Astrocyte of the cerebellum (primary cell): ENCODE data around the gene CNIH2.

Experiments used
- DNase-seq: peaks from one replicate; pipeline ENCODE4 v3.0.0-alpha.2; 2011; ENCODE audit warnings: low read depth
- H3K4me3 ChIP-seq: 2 replicates; pipeline ENCODE4 v1.5.1; 2011; ENCODE audit warnings: mild to moderate bottlenecking, low read depth, low read length, moderate library complexity
- CTCF ChIP-seq: IDR thresholded peaks from 2 replicates; pipeline ENCODE4 v1.5.1; 2012; ENCODE audit warnings: low read length, low read depth, moderate library complexity, mild to moderate bottlenecking; ENCODE audit errors: missing control alignments
- in situ Hi-C: cut with HindIII; loops from 2 replicates; pipeline ENCODE4 v1.10.0; 2017; ENCODE audit warnings: low sequenced_read_pairs

Gene CNIH2

GRCh38 chr11:66279092-66279734, 1.2 kb downstream of the CNIH2 start:
- no peak for DNase-seq
- TF ChIP-seq CTCF: no peak
- H3K4me3 ChIP-seq: no peak overlapping the region
- in situ Hi-C loops: loop anchor here (10.0 kb wide), 1 partner anchor 56 kb away; the partner anchor contains the start of gene RIN1

- H3K4me3 ChIP-seq: no peak overlapping the region
- DNase-seq: no peak
- TF ChIP-seq CTCF: peak; percentile 2
- in situ Hi-C loops: loop anchor here (5.0 kb wide), 1 partner anchor 63 kb away; no protein-coding TSS in a partner anchor
Measured at GRCh38 chr11:66280428-66280827, 2.5 kb downstream of the CNIH2 start.

GRCh38 chr11:66281001-66281400, 3.0 kb downstream of the CNIH2 start:
- H3K4me3 ChIP-seq: no peak overlapping the region
- no peak for TF ChIP-seq CTCF
- no peak for DNase-seq
- in situ Hi-C loops: loop anchor here (5.0 kb wide), 1 partner anchor 64 kb away; no protein-coding TSS in a partner anchor

- no peak for TF ChIP-seq CTCF
- in situ Hi-C loops: loop anchor here (5.0 kb wide), 1 partner anchor 65 kb away; no protein-coding TSS in a partner anchor
- no peak overlapping the region for H3K4me3 ChIP-seq
- DNase-seq: no peak
Measured at GRCh38 chr11:66281776-66282467, 3.9 kb downstream of the CNIH2 start.

- DNase-seq: peak; percentile 87
- no peak overlapping the region for H3K4me3 ChIP-seq
- in situ Hi-C loops: loop anchor here (5.0 kb wide), 1 partner anchor 65 kb away; no protein-coding TSS in a partner anchor
- peak; percentile 89 for TF ChIP-seq CTCF
Measured at GRCh38 chr11:66282468-66283455, 4.8 kb downstream of the CNIH2 start.
